ENCODE measurements around the gene MTX2.
A peak's percentile ranks its signal among the peaks of the same experiment; 100 is the strongest.
"Not testable (repeated sequence)": the region's sequence is repeated elsewhere in the genome, so short reads cannot be mapped to it uniquely, and the experiment has no call there.

MTX2 gene

GRCh38 chr2:176292608-176293007 lies 23.4 kb downstream of the MTX2 start:
- H3K4me3 ChIP-seq (ENCODE audit: low read depth, low read length), result no peak overlapping the region
- DNase-seq (ENCODE audit: low read depth), result no peak
- TF ChIP-seq POLR2A (IDR thresholded peaks at IDR 0.05; ENCODE audit: extremely low read depth, insufficient read length) (no peak), MAX (IDR thresholded peaks at IDR 0.05; ENCODE audit: low read depth, low read length) (no peak), CTCF (IDR thresholded peaks at IDR 0.05; ENCODE audit: low read depth, low read length) (no peak), MYC (IDR thresholded peaks at IDR 0.05; ENCODE audit: low read depth, low read length) (no peak)

GRCh38 chr2:176293334-176293733 lies 24.1 kb downstream of the MTX2 start:
- no peak overlapping the region for H3K4me3 ChIP-seq (ENCODE audit: low read depth, low read length)
- TF ChIP-seq POLR2A (IDR thresholded peaks at IDR 0.05; ENCODE audit: extremely low read depth, insufficient read length) (no peak), CTCF (IDR thresholded peaks at IDR 0.05; ENCODE audit: low read depth, low read length) (no peak), MAX (IDR thresholded peaks at IDR 0.05; ENCODE audit: low read depth, low read length) (no peak)
- DNase-seq (ENCODE audit: low read depth), result no peak

- H3K4me3 ChIP-seq (ENCODE audit: low read depth, low read length), result no peak overlapping the region
- no peak for TF ChIP-seq MYC (IDR thresholded peaks at IDR 0.05; ENCODE audit: low read depth, low read length)
- DNase-seq (ENCODE audit: low read depth), result peak; percentile 21
These were observed 27.8 kb downstream of the MTX2 start for GRCh38 chr2:176297067-176297466.

- no peak overlapping the region for H3K4me3 ChIP-seq (ENCODE audit: low read depth, low read length)
- TF ChIP-seq CTCF (IDR thresholded peaks at IDR 0.05; ENCODE audit: low read depth, low read length) (no peak), POLR2A (IDR thresholded peaks at IDR 0.05; ENCODE audit: extremely low read depth, insufficient read length) (no peak), MAX (IDR thresholded peaks at IDR 0.05; ENCODE audit: low read depth, low read length) (no peak), MYC (IDR thresholded peaks at IDR 0.05; ENCODE audit: low read depth, low read length) (no peak)
- no peak for DNase-seq (ENCODE audit: low read depth)
These were observed 28.5 kb downstream of the MTX2 start for GRCh38 chr2:176297737-176298136.

GRCh38 chr2:176306020-176306419 lies 36.8 kb downstream of the MTX2 start:
- DNase-seq (ENCODE audit: low read depth), result not testable (repeated sequence)

GRCh38 chr2:176317199-176317598 lies 48.0 kb downstream of the MTX2 start:
- no peak for DNase-seq (ENCODE audit: low read depth)
- H3K4me3 ChIP-seq (ENCODE audit: low read depth, low read length), result no peak overlapping the region
- no peak for TF ChIP-seq MYC (IDR thresholded peaks at IDR 0.05; ENCODE audit: low read depth, low read length)
- no peak for TF ChIP-seq CTCF (IDR thresholded peaks at IDR 0.05; ENCODE audit: low read depth, low read length)
- no peak for TF ChIP-seq POLR2A (IDR thresholded peaks at IDR 0.05; ENCODE audit: extremely low read depth, insufficient read length)
- no peak for TF ChIP-seq MAX (IDR thresholded peaks at IDR 0.05; ENCODE audit: low read depth, low read length)

More at GRCh38 chr2:176306020-176306419, 36.8 kb downstream of the MTX2 start:
- H3K4me3 ChIP-seq (ENCODE audit: low read depth, low read length), result not testable (repeated sequence)

GRCh38 chr2:176317623-176318065 lies 48.4 kb downstream of the MTX2 start:
- TF ChIP-seq MAX (IDR thresholded peaks at IDR 0.05; ENCODE audit: low read depth, low read length), result no peak
- TF ChIP-seq MYC (IDR thresholded peaks at IDR 0.05; ENCODE audit: low read depth, low read length), result no peak
- TF ChIP-seq CTCF (IDR thresholded peaks at IDR 0.05; ENCODE audit: low read depth, low read length), result no peak
- no peak for TF ChIP-seq POLR2A (IDR thresholded peaks at IDR 0.05; ENCODE audit: extremely low read depth, insufficient read length)
- no peak for DNase-seq (ENCODE audit: low read depth)
- H3K4me3 ChIP-seq (ENCODE audit: low read depth, low read length), result no peak overlapping the region
